ENCODE measurements around the gene SHLD2. TPM values are rescaled to one million over a fixed set of nuclear protein-coding genes. Genes with fewer than 3 reads are reported as not detected.
A peak's percentile ranks its signal among the peaks of the same experiment; 100 is the strongest.
"Not testable (repeated sequence)": the region's sequence is repeated elsewhere in the genome, so short reads cannot be mapped to it uniquely, and the experiment has no call there.

Gene SHLD2
- total and polyA plus RNA-seq, 10 donors = 10.8 to 38.5 (median 24.4) TPM

- DNase-seq; intact Hi-C loops (cut with DNase I; ENCODE audit: low total_unique reads); H3K4me3 ChIP-seq; H3K9me3 ChIP-seq; H3K27ac ChIP-seq; H3K4me1 ChIP-seq; H3K27me3 ChIP-seq (replicated peaks in 1 of 7); H3K36me3 ChIP-seq: not testable (repeated sequence)
- WGBS, 5 donors = 72 to 89% (median 83%) methylated on average over 4 to 9 of the region's 9 CpGs
- TF ChIP-seq, protein P1, sequence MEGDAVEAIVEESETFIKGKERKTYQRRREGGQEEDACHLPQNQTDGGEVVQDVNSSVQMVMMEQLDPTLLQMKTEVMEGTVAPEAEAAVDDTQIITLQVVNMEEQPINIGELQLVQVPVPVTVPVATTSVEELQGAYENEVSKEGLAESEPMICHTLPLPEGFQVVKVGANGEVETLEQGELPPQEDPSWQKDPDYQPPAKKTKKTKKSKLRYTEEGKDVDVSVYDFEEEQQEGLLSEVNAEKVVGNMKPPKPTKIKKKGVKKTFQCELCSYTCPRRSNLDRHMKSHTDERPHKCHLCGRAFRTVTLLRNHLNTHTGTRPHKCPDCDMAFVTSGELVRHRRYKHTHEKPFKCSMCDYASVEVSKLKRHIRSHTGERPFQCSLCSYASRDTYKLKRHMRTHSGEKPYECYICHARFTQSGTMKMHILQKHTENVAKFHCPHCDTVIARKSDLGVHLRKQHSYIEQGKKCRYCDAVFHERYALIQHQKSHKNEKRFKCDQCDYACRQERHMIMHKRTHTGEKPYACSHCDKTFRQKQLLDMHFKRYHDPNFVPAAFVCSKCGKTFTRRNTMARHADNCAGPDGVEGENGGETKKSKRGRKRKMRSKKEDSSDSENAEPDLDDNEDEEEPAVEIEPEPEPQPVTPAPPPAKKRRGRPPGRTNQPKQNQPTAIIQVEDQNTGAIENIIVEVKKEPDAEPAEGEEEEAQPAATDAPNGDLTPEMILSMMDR (IDR thresholded peaks at IDR 0.05 in 8 of 11, conservative IDR thresholded peaks at IDR 0.05 in 3 of 11) = peak in 4 of 11 experiments; percentile 6 to 33 (median 24)
Measured at GRCh38 chr10:87149020-87149609, 54.1 kb downstream of the SHLD2 start.

DNA sequence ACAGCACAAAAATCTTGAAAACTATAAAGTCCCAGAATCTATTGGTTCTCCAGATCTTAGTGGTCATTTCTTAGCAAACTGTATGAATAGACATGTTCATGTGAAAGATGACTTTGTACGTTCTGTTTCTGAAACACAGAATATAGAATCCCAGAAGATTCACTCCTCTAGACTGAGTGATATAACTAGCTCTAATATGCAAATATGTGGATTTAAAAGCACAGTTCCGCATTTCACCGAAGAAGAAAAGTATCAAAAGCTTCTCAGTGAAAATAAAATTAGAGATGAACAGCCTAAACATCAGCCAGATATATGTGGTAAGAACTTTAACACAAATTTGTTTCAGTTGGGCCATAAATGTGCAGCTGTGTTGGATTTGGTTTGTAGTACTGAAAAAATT lies 56.5 kb downstream of the SHLD2 start:
- DNase-seq; H3K36me3 ChIP-seq; H3K4me3 ChIP-seq; H3K9me3 ChIP-seq; H3K27me3 ChIP-seq (replicated peaks in 1 of 7); H3K27ac ChIP-seq; intact Hi-C loops (cut with DNase I; ENCODE audit: low total_unique reads); H3K4me1 ChIP-seq: not testable (repeated sequence)
- WGBS, 5 donors = 85 to 96% (median 95%) methylated on average over 3 of the region's 3 CpGs

- H3K27ac ChIP-seq; DNase-seq; intact Hi-C loops (cut with DNase I; ENCODE audit: low total_unique reads); H3K9me3 ChIP-seq; H3K27me3 ChIP-seq (replicated peaks in 1 of 7); H3K4me1 ChIP-seq; H3K4me3 ChIP-seq: not testable (repeated sequence)
- peaks cover 0 to 13% (median 0%) of the 10 kb centered on the region in 6 donors for H3K36me3 ChIP-seq
- 96 to 100% (median 99%) methylated on average over 4 of the region's 4 CpGs for WGBS, 5 donors
Measured at GRCh38 chr10:87156841-87157240, 61.8 kb downstream of the SHLD2 start.

- H3K36me3 ChIP-seq = peaks cover 0 to 11% (median 0%) of the 10 kb centered on the region in 6 donors
- H3K4me3 ChIP-seq; H3K4me1 ChIP-seq; H3K9me3 ChIP-seq; H3K27me3 ChIP-seq (replicated peaks in 1 of 7); DNase-seq; H3K27ac ChIP-seq; intact Hi-C loops (cut with DNase I; ENCODE audit: low total_unique reads): not testable (repeated sequence)
- WGBS, 5 donors = 83 to 96% (median 93%) methylated on average over 3 of the region's 3 CpGs
Measured at GRCh38 chr10:87157821-87158220, 62.8 kb downstream of the SHLD2 start.

DNA sequence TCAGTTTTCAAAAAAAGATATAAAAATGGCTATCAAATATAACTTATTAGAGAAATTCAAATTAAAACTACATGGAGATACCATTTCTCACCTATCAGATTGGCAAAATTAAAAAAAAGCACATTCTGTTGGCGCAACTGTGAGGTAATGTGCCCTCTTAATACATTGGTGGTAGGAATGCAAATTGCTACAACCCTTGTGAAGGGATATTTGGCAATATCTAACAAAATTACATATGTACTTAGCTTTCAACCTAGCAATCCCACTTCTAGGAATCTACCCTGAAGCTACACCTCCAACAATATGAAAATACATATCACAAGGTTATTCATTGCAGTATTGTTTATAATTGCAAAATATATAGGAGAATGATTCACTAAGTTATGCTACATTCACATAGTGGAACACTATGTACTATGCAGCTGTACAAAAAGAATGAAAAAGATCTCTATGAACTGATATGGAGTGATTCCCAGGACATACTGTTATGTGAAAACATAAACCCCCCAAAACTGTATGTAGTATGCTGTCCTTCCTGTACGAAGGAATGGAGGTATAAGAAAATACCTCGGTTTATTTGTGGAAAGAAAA lies 67.8 kb downstream of the SHLD2 start:
- WGBS, 5 donors = 87 to 95% (median 93%) methylated on average over 3 of the region's 3 CpGs
- H3K4me1 ChIP-seq; H3K27me3 ChIP-seq (replicated peaks in 1 of 7); DNase-seq; H3K27ac ChIP-seq; H3K9me3 ChIP-seq; intact Hi-C loops (cut with DNase I; ENCODE audit: low total_unique reads); H3K4me3 ChIP-seq: not testable (repeated sequence)
- peaks cover 0 to 10% (median 0%) of the 10 kb centered on the region in 6 donors for H3K36me3 ChIP-seq

- H3K9me3 ChIP-seq; H3K27me3 ChIP-seq (replicated peaks in 1 of 7); intact Hi-C loops (cut with DNase I; ENCODE audit: low total_unique reads); H3K36me3 ChIP-seq; H3K4me3 ChIP-seq; DNase-seq; H3K27ac ChIP-seq; H3K4me1 ChIP-seq: not testable (repeated sequence)
- 90 to 98% (median 96%) methylated on average over 1 of the region's 2 CpGs for WGBS, 5 donors
Measured at GRCh38 chr10:87163414-87163813, 68.4 kb downstream of the SHLD2 start.

DNA sequence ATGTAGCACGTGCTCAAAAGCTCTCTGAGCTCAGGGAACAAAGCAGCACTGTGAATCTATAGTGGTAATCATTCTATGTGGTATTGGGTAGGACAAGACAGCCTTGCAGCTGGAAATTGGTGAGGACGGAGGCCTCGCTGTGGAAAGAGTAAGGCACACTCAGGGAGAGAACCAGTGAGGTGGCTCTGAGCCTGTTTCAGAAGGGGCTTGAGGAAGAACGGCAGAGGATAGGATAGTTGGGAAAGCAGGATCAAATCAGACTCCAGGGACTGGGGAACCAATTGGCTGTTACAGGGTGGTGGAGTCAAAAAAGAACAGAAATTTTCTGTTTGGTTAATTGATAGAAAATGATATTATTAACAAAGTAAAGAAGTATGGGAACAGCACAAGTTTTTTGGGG lies 74.9 kb downstream of the SHLD2 start:
- H3K27me3 ChIP-seq (replicated peaks in 1 of 7); H3K4me1 ChIP-seq; H3K9me3 ChIP-seq; intact Hi-C loops (cut with DNase I; ENCODE audit: low total_unique reads); H3K27ac ChIP-seq; H3K4me3 ChIP-seq; DNase-seq: not testable (repeated sequence)
- 70 to 85% (median 72%) methylated on average over 4 of the region's 4 CpGs for WGBS, 5 donors
- H3K36me3 ChIP-seq = peaks cover 0 to 16% (median 0%) of the 10 kb centered on the region in 6 donors

- H3K36me3 ChIP-seq = peaks cover 0 to 17% (median 0%) of the 10 kb centered on the region in 6 donors
- DNase-seq; H3K27me3 ChIP-seq (replicated peaks in 1 of 7); H3K4me3 ChIP-seq; H3K9me3 ChIP-seq; H3K27ac ChIP-seq; intact Hi-C loops (cut with DNase I; ENCODE audit: low total_unique reads); H3K4me1 ChIP-seq: not testable (repeated sequence)
- WGBS, 5 donors = 89 to 100% (median 100%) methylated on average over 1 to 3 of the region's 4 CpGs
Measured at GRCh38 chr10:87170705-87171104, 75.7 kb downstream of the SHLD2 start.

DNA sequence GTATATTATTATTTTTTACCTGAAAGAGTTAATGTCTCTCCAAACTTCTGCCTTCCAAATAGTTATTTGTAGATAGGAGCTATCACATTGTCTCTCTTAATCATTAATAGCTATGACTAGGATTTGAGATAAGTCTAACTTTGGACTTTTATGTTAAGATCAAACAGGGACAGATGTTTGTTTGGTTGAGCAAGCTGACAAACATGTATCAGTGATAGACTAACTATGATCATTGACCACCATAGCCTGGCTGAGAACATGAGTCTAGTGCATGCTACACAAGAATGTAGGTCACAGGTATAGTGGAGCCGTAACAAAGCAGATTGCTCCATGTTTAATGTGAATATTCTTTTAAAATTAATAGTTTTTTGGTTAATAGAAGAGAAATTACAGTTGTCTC lies 76.7 kb downstream of the SHLD2 start:
- H3K36me3 ChIP-seq = peaks cover 0 to 17% (median 0%) of the 10 kb centered on the region in 6 donors
- H3K4me3 ChIP-seq; H3K9me3 ChIP-seq; intact Hi-C loops (cut with DNase I; ENCODE audit: low total_unique reads); DNase-seq; H3K4me1 ChIP-seq; H3K27ac ChIP-seq; H3K27me3 ChIP-seq (replicated peaks in 1 of 7): not testable (repeated sequence)
- WGBS, 5 donors = 0 to 89% (median 50%) methylated on average over 1 of the region's 1 CpG

GRCh38 chr10:87172178-87172577 lies 77.2 kb downstream of the SHLD2 start:
- DNase-seq; H3K4me1 ChIP-seq; H3K27me3 ChIP-seq (replicated peaks in 1 of 7); H3K27ac ChIP-seq; H3K9me3 ChIP-seq; intact Hi-C loops (cut with DNase I; ENCODE audit: low total_unique reads); H3K4me3 ChIP-seq: not testable (repeated sequence)
- peaks cover 0 to 17% (median 0%) of the 10 kb centered on the region in 6 donors for H3K36me3 ChIP-seq
